ENCODE data around the gene MIGA2.

Gene MIGA2

DNA sequence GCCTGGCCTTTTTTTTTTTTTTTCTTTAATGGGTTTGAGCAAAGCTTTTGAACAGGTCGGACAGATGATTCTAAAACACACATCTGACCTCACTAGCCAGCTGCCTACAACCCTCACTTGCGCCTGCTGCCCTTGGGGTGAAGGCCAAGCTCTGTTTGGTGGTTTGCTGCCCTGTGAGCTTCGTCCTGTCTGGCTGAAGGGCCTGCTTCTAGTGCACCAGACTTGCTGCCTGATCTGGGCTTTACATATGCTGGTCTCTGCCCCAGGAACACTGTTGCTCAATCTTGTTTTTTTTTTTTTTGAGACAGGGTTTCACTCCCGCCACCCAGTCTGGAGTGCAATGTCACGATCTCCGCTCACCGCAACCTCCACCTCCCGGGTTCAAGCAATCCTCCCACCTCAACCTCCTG lies 28.1 kb downstream of the MIGA2 start:
- no peak for DNase-seq (ENCODE audit: extremely low read depth, low read depth)
- TF ChIP-seq, protein P1, sequence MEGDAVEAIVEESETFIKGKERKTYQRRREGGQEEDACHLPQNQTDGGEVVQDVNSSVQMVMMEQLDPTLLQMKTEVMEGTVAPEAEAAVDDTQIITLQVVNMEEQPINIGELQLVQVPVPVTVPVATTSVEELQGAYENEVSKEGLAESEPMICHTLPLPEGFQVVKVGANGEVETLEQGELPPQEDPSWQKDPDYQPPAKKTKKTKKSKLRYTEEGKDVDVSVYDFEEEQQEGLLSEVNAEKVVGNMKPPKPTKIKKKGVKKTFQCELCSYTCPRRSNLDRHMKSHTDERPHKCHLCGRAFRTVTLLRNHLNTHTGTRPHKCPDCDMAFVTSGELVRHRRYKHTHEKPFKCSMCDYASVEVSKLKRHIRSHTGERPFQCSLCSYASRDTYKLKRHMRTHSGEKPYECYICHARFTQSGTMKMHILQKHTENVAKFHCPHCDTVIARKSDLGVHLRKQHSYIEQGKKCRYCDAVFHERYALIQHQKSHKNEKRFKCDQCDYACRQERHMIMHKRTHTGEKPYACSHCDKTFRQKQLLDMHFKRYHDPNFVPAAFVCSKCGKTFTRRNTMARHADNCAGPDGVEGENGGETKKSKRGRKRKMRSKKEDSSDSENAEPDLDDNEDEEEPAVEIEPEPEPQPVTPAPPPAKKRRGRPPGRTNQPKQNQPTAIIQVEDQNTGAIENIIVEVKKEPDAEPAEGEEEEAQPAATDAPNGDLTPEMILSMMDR (IDR thresholded peaks at IDR 0.05; ENCODE audit: low read depth, low read length, missing control alignments): no peak
- H3K4me3 ChIP-seq (replicated peaks; ENCODE audit: low read depth, low read length): no peak overlapping the region

DNA sequence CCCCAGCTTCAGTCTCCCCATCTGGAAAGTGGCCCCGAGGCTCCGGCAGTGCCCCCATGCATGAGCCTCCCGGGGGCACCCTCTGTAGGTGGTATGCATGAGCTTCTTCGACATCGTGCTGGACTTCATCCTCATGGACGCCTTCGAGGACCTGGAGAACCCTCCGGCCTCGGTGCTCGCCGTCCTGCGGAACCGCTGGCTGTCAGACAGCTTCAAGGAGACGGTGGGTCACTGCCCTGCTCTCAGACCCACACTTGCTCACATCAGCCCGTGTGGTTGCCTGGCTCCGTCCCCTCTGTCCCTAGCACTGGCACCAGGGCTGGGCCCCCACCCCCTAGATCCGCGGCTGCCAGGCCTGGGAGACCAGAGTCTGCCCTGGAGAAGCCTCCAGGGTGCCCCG lies 31.7 kb downstream of the MIGA2 start:
- TF ChIP-seq, protein P1 (IDR thresholded peaks at IDR 0.05; ENCODE audit: low read depth, low read length, missing control alignments): no peak
- H3K4me3 ChIP-seq (replicated peaks; ENCODE audit: low read depth, low read length): no peak overlapping the region

DNA sequence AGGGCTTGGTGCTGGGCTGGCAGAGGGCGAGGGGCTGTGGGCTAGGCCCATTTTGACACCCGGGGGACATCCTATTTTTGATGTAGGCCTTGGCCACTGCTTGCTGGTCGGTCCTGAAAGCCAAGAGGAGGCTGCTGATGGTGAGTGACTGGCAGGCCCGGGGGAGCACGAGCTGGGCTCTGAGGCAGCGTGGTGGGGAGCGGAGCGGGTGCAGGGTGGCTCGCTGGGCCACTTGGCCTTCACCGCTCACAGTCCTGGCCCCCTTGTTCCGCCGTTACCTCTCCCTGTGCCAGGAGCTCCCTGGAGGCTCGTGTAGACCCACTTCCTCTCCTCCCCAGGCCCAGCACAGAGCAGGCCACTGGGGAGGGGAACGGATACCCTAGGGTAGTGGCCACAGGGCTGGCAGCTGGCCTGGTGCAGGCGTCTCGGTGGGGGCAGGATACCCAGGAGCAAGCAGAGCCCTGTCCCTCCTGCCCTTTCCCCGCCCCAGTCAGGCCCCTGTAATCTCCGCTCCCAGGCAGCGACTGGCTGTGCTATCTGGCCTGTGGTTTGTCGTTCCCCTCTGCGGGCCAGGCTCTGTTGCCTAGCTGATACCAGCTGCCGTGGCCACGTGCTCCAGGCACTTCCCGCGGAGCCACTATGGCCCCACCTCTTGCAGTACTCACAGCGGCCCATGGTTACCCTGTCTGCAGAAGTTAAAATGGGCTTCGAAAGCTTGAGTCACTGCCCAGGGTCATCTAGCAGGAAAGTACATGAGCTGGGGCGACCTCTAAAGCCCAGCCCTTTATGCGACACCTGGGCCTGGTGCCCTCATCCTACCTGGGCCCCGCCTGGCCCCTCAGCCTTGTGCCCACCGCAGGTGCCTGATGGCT lies 32.8 kb downstream of the MIGA2 start:
- TF ChIP-seq, protein P1 (IDR thresholded peaks at IDR 0.05; ENCODE audit: low read depth, low read length, missing control alignments): no peak
- H3K4me3 ChIP-seq (replicated peaks; ENCODE audit: low read depth, low read length): no peak overlapping the region
- DNase-seq (ENCODE audit: extremely low read depth, low read depth): no peak

More for the DNA sequence above, 31.7 kb downstream of the MIGA2 start:
- DNase-seq (ENCODE audit: extremely low read depth, low read depth): no peak

DNA sequence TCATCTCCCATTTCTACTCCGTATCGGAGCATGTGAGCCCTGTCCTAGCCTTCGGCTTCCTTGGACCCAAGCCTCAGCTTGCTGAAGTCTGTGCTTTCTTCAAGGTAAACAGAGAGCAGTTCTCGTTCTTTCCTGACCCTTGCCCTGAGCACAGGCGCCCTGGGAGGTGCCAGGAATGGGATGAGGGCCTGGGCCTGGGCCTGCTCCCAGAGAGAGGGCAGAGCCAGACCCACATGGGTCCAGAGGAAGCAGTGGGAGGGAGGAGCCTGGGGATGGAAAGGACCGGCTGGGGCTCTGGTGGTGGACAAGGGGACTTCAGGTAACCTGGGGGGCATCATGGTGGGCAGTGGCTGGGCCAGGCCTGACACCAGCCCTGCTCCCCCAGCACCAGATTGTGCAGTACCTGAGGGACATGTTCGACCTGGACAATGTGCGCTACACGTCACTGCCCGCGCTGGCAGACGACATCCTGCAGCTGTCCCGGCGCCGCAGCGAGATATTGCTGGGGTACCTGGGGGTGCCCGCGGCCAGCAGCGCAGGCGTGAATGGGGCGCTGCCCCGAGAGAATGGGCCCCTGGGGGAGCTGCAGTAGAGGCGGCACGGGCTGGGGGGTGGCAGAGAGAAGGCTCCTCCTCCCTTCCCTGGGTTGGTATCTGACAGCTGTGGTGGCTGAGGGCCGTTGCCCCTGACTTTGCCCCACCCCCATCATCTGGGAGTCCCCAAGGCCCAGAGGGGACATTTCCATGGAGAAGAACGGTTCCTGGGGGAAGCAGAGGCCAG lies 33.6 kb downstream of the MIGA2 start:
- no peak overlapping the region for H3K4me3 ChIP-seq (replicated peaks; ENCODE audit: low read depth, low read length)
- TF ChIP-seq, protein P1 (IDR thresholded peaks at IDR 0.05; ENCODE audit: low read depth, low read length, missing control alignments): no peak

DNA sequence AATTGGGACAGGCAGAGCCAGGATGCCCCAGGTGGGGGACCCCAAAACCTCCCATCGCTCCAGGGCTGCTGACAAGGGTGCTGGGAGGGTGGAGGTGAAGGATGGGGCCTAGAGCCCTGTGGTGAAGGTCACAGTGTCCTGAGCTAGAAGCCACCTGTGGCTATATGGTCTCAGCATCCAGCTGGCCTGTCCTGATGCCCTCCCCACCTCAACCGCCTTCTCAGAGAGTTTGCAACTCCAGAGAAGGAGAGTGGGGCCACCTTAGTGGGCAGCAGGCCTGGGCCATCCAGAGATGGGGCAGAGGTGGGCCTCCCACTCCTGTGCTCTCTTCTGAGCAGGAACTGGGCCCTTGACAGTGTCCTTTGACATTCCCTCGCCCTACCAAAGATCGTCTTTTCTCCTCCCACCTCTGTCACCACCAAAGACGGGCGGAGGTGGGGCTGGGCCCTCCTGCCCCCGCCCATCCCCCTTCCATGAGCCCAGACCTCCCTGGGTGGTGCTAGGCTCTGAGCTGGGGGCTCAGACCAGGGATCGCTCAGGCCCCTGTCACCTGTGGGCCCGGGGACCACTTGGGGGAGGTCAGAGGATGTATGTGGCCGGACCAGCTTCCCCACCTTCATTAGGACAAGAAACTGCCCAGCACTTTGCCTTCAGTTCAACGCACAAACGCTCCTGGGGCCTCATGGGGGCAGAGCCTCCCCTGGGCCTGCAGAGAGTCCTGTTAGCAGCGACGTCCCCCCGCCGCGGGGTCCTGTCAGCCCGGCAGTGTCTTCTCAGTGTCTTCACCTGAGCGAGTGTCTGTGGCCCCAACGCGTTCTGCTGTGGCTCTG lies 34.5 kb downstream of the MIGA2 start:
- H3K4me3 ChIP-seq (replicated peaks; ENCODE audit: low read depth, low read length): no peak overlapping the region
- DNase-seq (ENCODE audit: extremely low read depth, low read depth): no peak
- TF ChIP-seq, protein P1 (IDR thresholded peaks at IDR 0.05; ENCODE audit: low read depth, low read length, missing control alignments): no peak

More for the DNA sequence above, 33.6 kb downstream of the MIGA2 start:
- no peak for DNase-seq (ENCODE audit: extremely low read depth, low read depth)

DNA sequence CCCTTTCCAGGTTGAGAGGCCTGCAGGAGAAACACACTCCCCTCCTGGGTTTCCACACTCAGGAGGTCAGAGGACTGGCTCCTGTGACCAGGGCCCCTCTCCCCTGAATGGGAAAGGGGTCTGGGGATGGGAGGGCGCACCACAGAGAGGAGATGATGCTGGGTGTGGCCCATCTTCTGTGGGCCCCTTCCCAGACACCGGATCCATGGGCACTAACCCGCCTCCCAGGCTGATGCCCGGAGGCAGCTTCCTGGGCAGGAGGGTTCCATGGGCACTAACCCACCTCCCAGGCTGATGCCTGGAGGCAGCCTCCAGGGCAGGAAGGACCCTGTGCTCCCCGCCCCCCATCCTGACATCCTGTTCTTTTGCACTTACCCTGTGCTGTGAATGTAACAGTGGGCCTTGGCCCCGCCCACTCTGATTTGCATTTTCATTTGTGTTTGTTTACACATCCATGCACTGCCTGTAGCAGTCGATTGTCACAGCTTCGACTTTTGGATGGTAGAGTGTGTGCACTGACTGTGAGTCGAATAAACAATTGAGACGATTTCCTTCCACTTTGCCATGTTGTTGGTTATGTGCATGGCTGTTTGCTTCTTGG lies 35.2 kb downstream of the MIGA2 start:
- no peak overlapping the region for H3K4me3 ChIP-seq (replicated peaks; ENCODE audit: low read depth, low read length)
- TF ChIP-seq, protein P1 (IDR thresholded peaks at IDR 0.05; ENCODE audit: low read depth, low read length, missing control alignments): no peak
- no peak for DNase-seq (ENCODE audit: extremely low read depth, low read depth)

All from HFF-Myc (cell line).